H1 (cell line): ENCODE measurements around the gene HOXB9. TPM values are rescaled to one million over a fixed set of nuclear protein-coding genes. Genes with fewer than 3 reads are reported as not detected.

Experiments used
- CTCF ChIA-PET: fragments of 300-600 bp; sonication (Branson Sonifier 250); formaldehyde crosslinking; loops from one replicate; lab custom pipeline; 2021; ENCODE audit not compliant: partially characterized antibody; lab: Charles Lee
- POLR2A ChIA-PET: fragments of 300-600 bp; sonication (Branson Sonifier 250); formaldehyde crosslinking; loops from one replicate; lab custom pipeline; 2021; ENCODE audit warnings: inconsistent platforms; ENCODE audit not compliant: partially characterized antibody; lab: Charles Lee
- DNase-seq, 2 experiments: peaks; one replicate each; pipeline versions ENCODE4 v3.0.0 to v3.0.0-alpha.2; 2010 to 2022; ENCODE audit warnings: low spot score in 2 of 2, low read depth in 1 of 2, mixed read lengths in 1 of 2
- FAIRE-seq: peaks from 2 replicates; lab custom pipeline; 2011; peaks lifted over from hg19 to GRCh38; lab: Jason Lieb, UNC
- H2AFZ ChIP-seq: 2 replicates; pipeline ENCODE4 v1.8.1; 2012; ENCODE audit warnings: low read length, inconsistent platforms
- H2AK5ac ChIP-seq: 2 replicates; pipeline ENCODE4 v1.6.1; 2013; ENCODE audit warnings: low read depth, low read length
- H2BK120ac ChIP-seq: replicated peaks from 2 replicates; pipeline ENCODE3; 2013; ENCODE audit warnings: low read depth, low read length, inconsistent platforms
- H2BK12ac ChIP-seq: 2 replicates; pipeline ENCODE4 v1.6.1; 2013; ENCODE audit warnings: low read depth, low read length
- H2BK15ac ChIP-seq: 2 replicates; pipeline ENCODE4 v1.6.1; 2013; ENCODE audit warnings: low read length
- H2BK20ac ChIP-seq: 2 replicates; pipeline ENCODE4 v1.6.1; 2013; ENCODE audit warnings: low read length
- H2BK5ac ChIP-seq: 2 replicates; pipeline ENCODE4 v1.6.1; 2013; ENCODE audit warnings: low read depth, low read length
- H3K14ac ChIP-seq: 2 replicates; pipeline ENCODE4 v1.6.1; 2013; ENCODE audit warnings: inconsistent platforms; ENCODE audit not compliant: insufficient read length
- H3K18ac ChIP-seq: 2 replicates; pipeline ENCODE4 v1.6.1; 2013; ENCODE audit warnings: low read length; ENCODE audit errors: extremely low read depth
- H3K23ac ChIP-seq: 2 replicates; pipeline ENCODE4 v1.6.1; 2013; ENCODE audit warnings: inconsistent platforms; ENCODE audit not compliant: insufficient read length
- H3K23me2 ChIP-seq: 2 replicates; pipeline ENCODE4 v1.6.1; 2013; ENCODE audit warnings: low read depth, low read length
- H3K27ac ChIP-seq: 2 replicates; pipeline ENCODE4 v1.6.1; 2011; ENCODE audit warnings: low read depth, low read length, inconsistent platforms
- H3K27me3 ChIP-seq, 4 experiments: replicated peaks in 1 of 4; 1 replicate in 1 of 4; 2 replicates in 3 of 4; pipeline versions ENCODE4 v1.6.1 to v1.8.1; 2011 to 2013; ENCODE audit warnings: low read length in 3 of 4, mild to moderate bottlenecking in 3 of 4, inconsistent platforms in 2 of 4, mixed read lengths in 2 of 4, moderate library complexity in 1 of 4; ENCODE audit not compliant: control insufficient read depth in 3 of 4, insufficient read depth in 3 of 4; ENCODE audit errors: extremely low read depth in 1 of 4
- H3K36me3 ChIP-seq, 4 experiments: 2 replicates each; pipeline versions ENCODE4 v1.6.1 to v1.8.1; 2011 to 2013; ENCODE audit warnings: mild to moderate bottlenecking in 4 of 4, low read length in 3 of 4, moderate library complexity in 2 of 4, control low read depth in 1 of 4, inconsistent platforms in 1 of 4; ENCODE audit not compliant: insufficient read depth in 4 of 4, control insufficient read depth in 2 of 4
- H3K4ac ChIP-seq: replicated peaks from 2 replicates; pipeline ENCODE3; 2013; ENCODE audit warnings: low read length, low read depth, mixed read lengths, inconsistent platforms; ENCODE audit not compliant: insufficient read length
- H3K4me1 ChIP-seq, 4 experiments: replicated peaks in 1 of 4; 1 replicate in 1 of 4; 2 replicates in 3 of 4; pipeline versions ENCODE4 v1.6.1 to v1.8.1; 2011 to 2013; ENCODE audit warnings: low read length in 3 of 4, inconsistent platforms in 2 of 4, mixed read lengths in 1 of 4; ENCODE audit not compliant: insufficient read depth in 4 of 4, control insufficient read depth in 3 of 4
- H3K4me2 ChIP-seq, 2 experiments: 2 replicates each; pipeline versions ENCODE4 v1.6.1 to v1.8.1; 2011 to 2013; ENCODE audit warnings: low read depth in 2 of 2, low read length in 2 of 2, control low read depth in 1 of 2, inconsistent platforms in 1 of 2, mild to moderate bottlenecking in 1 of 2; ENCODE audit not compliant: insufficient read depth in 1 of 2
- H3K4me3 ChIP-seq, 4 experiments: fragments of 200-600, 300-600 bp in 1 of 4; sonication (generic), shearing (Covaris generic), sonication (Bioruptor Twin) in 1 of 4; 2 replicates each; pipeline versions ENCODE4 v1.5.1 to v1.8.1; 2011 to 2016; ENCODE audit warnings: low read length in 4 of 4, low read depth in 3 of 4, control low read depth in 2 of 4, inconsistent platforms in 2 of 4, mild to moderate bottlenecking in 2 of 4, mixed read lengths in 1 of 4, moderate library complexity in 1 of 4; ENCODE audit not compliant: insufficient read depth in 2 of 4; ENCODE audit errors: extremely low read depth in 1 of 4
- H3K56ac ChIP-seq: replicated peaks from 2 replicates; pipeline ENCODE3; 2013; ENCODE audit warnings: low read depth, mild to moderate bottlenecking, mixed read lengths, low read length, inconsistent platforms; ENCODE audit not compliant: insufficient read length
- H3K79me1 ChIP-seq: 2 replicates; pipeline ENCODE4 v1.6.1; 2013; ENCODE audit warnings: low read depth, low read length, control low read depth
- H3K79me2 ChIP-seq, 2 experiments: 2 replicates each; pipeline versions ENCODE4 v1.6.1 to v1.8.1; 2012 to 2013; ENCODE audit warnings: low read length in 2 of 2, mild to moderate bottlenecking in 2 of 2, inconsistent platforms in 1 of 2; ENCODE audit not compliant: insufficient read depth in 2 of 2, control insufficient read depth in 1 of 2
- H3K9ac ChIP-seq, 4 experiments: replicated peaks in 1 of 4; 1 replicate in 1 of 4; 2 replicates in 3 of 4; pipeline versions ENCODE4 v1.6.1 to v1.8.1; 2011 to 2013; ENCODE audit warnings: low read depth in 3 of 4, low read length in 3 of 4, control low read depth in 2 of 4, mild to moderate bottlenecking in 2 of 4, moderate library complexity in 2 of 4, inconsistent platforms in 1 of 4; ENCODE audit errors: extremely low read depth in 1 of 4
- H3K9me3 ChIP-seq, 2 experiments: 2 replicates each; pipeline versions ENCODE4 v1.6.1 to v1.8.1; 2012 to 2013; ENCODE audit warnings: mild to moderate bottlenecking in 2 of 2, moderate library complexity in 2 of 2, control low read depth in 1 of 2, inconsistent platforms in 1 of 2, low read depth in 1 of 2, low read length in 1 of 2, mixed read lengths in 1 of 2; ENCODE audit not compliant: insufficient read depth in 2 of 2
- H4K20me1 ChIP-seq, 2 experiments: replicated peaks in 1 of 2; 2 replicates each; pipeline versions ENCODE3 to v1.8.1; 2011 to 2013; ENCODE audit warnings: inconsistent platforms in 2 of 2, low read length in 2 of 2, mild to moderate bottlenecking in 1 of 2; ENCODE audit not compliant: insufficient read depth in 2 of 2, control insufficient read depth in 1 of 2
- H4K5ac ChIP-seq: 2 replicates; pipeline ENCODE4 v1.6.1; 2013; ENCODE audit warnings: low read length, low read depth, mixed read lengths, inconsistent platforms; ENCODE audit not compliant: insufficient read length
- H4K8ac ChIP-seq: 2 replicates; pipeline ENCODE4 v1.8.0; 2013; ENCODE audit warnings: mild to moderate bottlenecking, moderate library complexity, low read length, inconsistent platforms; ENCODE audit not compliant: insufficient read depth; ENCODE audit errors: extremely low read depth
- H4K91ac ChIP-seq: replicated peaks from 2 replicates; pipeline ENCODE3; 2013; ENCODE audit warnings: low read length, mixed read lengths, inconsistent platforms; ENCODE audit not compliant: insufficient read length
- ATF3 ChIP-seq: IDR thresholded peaks from 2 replicates; pipeline ENCODE4 v1.6.1; 2011; ENCODE audit warnings: low read depth, mild to moderate bottlenecking, low read length; ENCODE audit not compliant: insufficient read depth
- CBX8 ChIP-seq: fragments of 300-800, 300-1000 bp; sonication (generic); IDR thresholded peaks from 2 replicates; pipeline ENCODE4 v1.7.1; 2016; ENCODE audit warnings: low read depth, low read length, borderline replicate concordance
- GABPA ChIP-seq: IDR thresholded peaks from 2 replicates; pipeline ENCODE4 v1.6.1; 2011; ENCODE audit warnings: mild to moderate bottlenecking, low read length, moderate library complexity, borderline replicate concordance; ENCODE audit not compliant: insufficient read depth
- HDAC6 ChIP-seq: IDR thresholded peaks from one replicate; pipeline ENCODE4 v1.7.1; 2012; ENCODE audit warnings: low read depth, mild to moderate bottlenecking, inconsistent platforms, low read length, moderate library complexity
- RNF2 ChIP-seq: fragments of 200-900, 300-1000 bp; sonication (generic); IDR thresholded peaks from 2 replicates; pipeline ENCODE4 v1.7.1; 2016; ENCODE audit warnings: borderline replicate concordance, low read depth, mild to moderate bottlenecking, antibody characterized with exemption, low read length; ENCODE audit not compliant: poor library complexity, severe bottlenecking; ENCODE audit errors: missing control alignments
- SP4 ChIP-seq: IDR thresholded peaks from 2 replicates; pipeline ENCODE4 v1.6.1; 2012; ENCODE audit warnings: low read length, inconsistent platforms
- WGBS, 2 experiments: shearing (Covaris generic) in 1 of 2; methylation state at CpG; one replicate each; pipeline versions ENCODE4 v1.1.6 to v1.1.7; 2013 to 2015; ENCODE audit warnings: low lambda C conversion rate in 2 of 2, mixed read lengths in 2 of 2, inconsistent platforms in 1 of 2, low coverage in 1 of 2, missing lambda C conversion rate in 1 of 2; ENCODE audit not compliant: insufficient replicate concordance in 2 of 2, insufficient coverage in 1 of 2, insufficient read length in 1 of 2; ENCODE audit errors: extremely low coverage in 1 of 2, missing lambda C conversion rate in 1 of 2; 5-methylcytosine and 5-hydroxymethylcytosine counted together
- polyA plus RNA-seq, 7 experiments: library from polyadenylated mRNA; depleted of rRNA in 3 of 7; stranded (reverse) in 5 of 7; unstranded in 2 of 7; fragments of >200 nt in 5 of 7; fragments of 200-250 nt in 2 of 7; gene quantifications; 1 replicate in 5 of 7; 2 replicates in 1 of 7; 4 replicates in 1 of 7; pipeline versions ENCODE4 v1.2.1 to v1.2.3, GENCODE V29; 2011 to 2013; ENCODE audit warnings: missing spikeins in 2 of 7, mixed read lengths in 2 of 7
- total RNA-seq: library from RNA; stranded (reverse); fragmentation: NEBNext Ultra II Directional; extraction: Animal tissue kit (Norgen Biotek cat#: 25700); gene quantifications from 2 replicates; pipeline ENCODE4 v1.2.1, GENCODE V29; 2021

The HOXB9 gene
- total and polyA plus RNA-seq, 2 of the 8 experiments (the other 6 are each of a cell fraction or from before 2014, with no cell fraction given), result not detected

GRCh38 chr17:48620461-48621139 is 5.6 kb downstream of the HOXB9 start:
- peak overlapping the region; percentile 75; the same call in 1 of the 2 replicates for H2AK5ac ChIP-seq
- H2BK20ac ChIP-seq, result no peak overlapping the region
- no peak overlapping the region for H2BK12ac ChIP-seq
- H4K91ac ChIP-seq, result no peak overlapping the region
- no peak overlapping the region for H3K4me3 ChIP-seq
- no peak overlapping the region for H3K56ac ChIP-seq
- no peak overlapping the region for H3K14ac ChIP-seq
- ChIA-PET POLR2A (no interaction called here), CTCF (interaction anchor here (0.9 to 4.4 kb wide), 11 partner anchors 11 to 359 kb away, joined by 3 to 21 read pairs (median 4); partner anchors contain the start of gene HOXB5)
- no peak overlapping the region for H2BK5ac ChIP-seq
- H3K23ac ChIP-seq, result no peak overlapping the region
- no peaks in the 10 kb centered on the region; the same call in 1 of the 2 replicates for H3K23me2 ChIP-seq
- no peaks in the 10 kb centered on the region for H3K79me1 ChIP-seq
- H3K4ac ChIP-seq, result no peak overlapping the region
- peaks cover 98 to 100% (median 99%) of the 10 kb centered on the region in 4 experiments for H3K27me3 ChIP-seq
- peaks cover 26 to 46% of the 10 kb centered on the region in 2 experiments for H4K20me1 ChIP-seq
- H4K8ac ChIP-seq, result no peak overlapping the region
- H2BK120ac ChIP-seq, result no peak overlapping the region
- no peak overlapping the region for H2AFZ ChIP-seq
- no peak overlapping the region for H3K4me2 ChIP-seq
- H2BK15ac ChIP-seq, result no peak overlapping the region
- no peak overlapping the region for H4K5ac ChIP-seq
- H3K18ac ChIP-seq, result no peak overlapping the region
- no peak for FAIRE-seq
- no peaks in the 10 kb centered on the region for H3K9me3 ChIP-seq
- WGBS, 2 experiments, result 20% methylated on average over 6 of the region's 6 CpGs; no CpG with 5 or more reads in 1 of the 2 experiments
- peaks cover 0 to 3% (median 2%) of the 10 kb centered on the region in 4 experiments; a peak in 5 of 7 replicates for H3K4me1 ChIP-seq
- H3K9ac ChIP-seq, result no peak overlapping the region
- no peak for TF ChIP-seq GABPA
- 0 out of 2 replicates have a peak, but pooled peaks have one; percentile 28 for TF ChIP-seq CBX8
- peak; percentile 5 for TF ChIP-seq RNF2
- no peak for TF ChIP-seq SP4
- TF ChIP-seq ATF3, result no peak
- TF ChIP-seq HDAC6, result no peak
- H3K79me2 ChIP-seq, result no peaks in the 10 kb centered on the region
- no peak for DNase-seq
- H3K36me3 ChIP-seq, result peaks cover 0 to 13% (median 0%) of the 10 kb centered on the region in 4 experiments; a peak in 1 of 8 replicates
- no peak overlapping the region for H3K27ac ChIP-seq
